ENCODE measurements around the gene PKM.
A peak's percentile ranks its signal among the peaks of the same experiment; 100 is the strongest.
"Not testable (repeated sequence)": the region's sequence is repeated elsewhere in the genome, so short reads cannot be mapped to it uniquely, and the experiment has no call there.

PKM gene

GRCh38 chr15:72179950-72180581 lies 50.9 kb downstream of the PKM start:
- peaks cover 5% of the 10 kb centered on the region for H3K4me1 Mint-ChIP-seq
- H3K36me3 Mint-ChIP-seq = no peaks in the 10 kb centered on the region
- ATAC-seq = peak; percentile 11
- DNase-seq (ENCODE audit: low spot score in 2 of 2) = no peak
- H3K9me3 Mint-ChIP-seq = no peaks in the 10 kb centered on the region
- no peak overlapping the region for H3K27ac Mint-ChIP-seq
- H3K4me3 Mint-ChIP-seq = no peak overlapping the region

GRCh38 chr15:72178976-72179585 lies 51.9 kb downstream of the PKM start:
- H3K9me3 Mint-ChIP-seq = no peaks in the 10 kb centered on the region
- no peak for ATAC-seq

GRCh38 chr15:72176743-72177142 lies 54.2 kb downstream of the PKM start:
- no peak overlapping the region for H3K27ac Mint-ChIP-seq
- H3K9me3 Mint-ChIP-seq = no peaks in the 10 kb centered on the region
- peaks cover 7% of the 10 kb centered on the region for H3K4me1 Mint-ChIP-seq
- no peak for ATAC-seq
- H3K36me3 Mint-ChIP-seq = no peaks in the 10 kb centered on the region
- H3K4me3 Mint-ChIP-seq = no peak overlapping the region
- no peak for DNase-seq (ENCODE audit: low spot score in 2 of 2)

More at GRCh38 chr15:72178976-72179585, 51.9 kb downstream of the PKM start:
- DNase-seq (ENCODE audit: low spot score in 2 of 2) = no peak
- H3K4me1 Mint-ChIP-seq = peaks cover 7% of the 10 kb centered on the region
- H3K27ac Mint-ChIP-seq = no peak overlapping the region
- no peak overlapping the region for H3K4me3 Mint-ChIP-seq
- H3K36me3 Mint-ChIP-seq = no peaks in the 10 kb centered on the region

GRCh38 chr15:72176159-72176558 lies 54.8 kb downstream of the PKM start:
- H3K4me1 Mint-ChIP-seq = peaks cover 7% of the 10 kb centered on the region
- ATAC-seq (peak; percentile 20), DNase-seq (ENCODE audit: low spot score in 2 of 2) (no peak)
- H3K4me3 Mint-ChIP-seq = no peak overlapping the region
- H3K36me3 Mint-ChIP-seq = no peaks in the 10 kb centered on the region
- H3K9me3 Mint-ChIP-seq = no peaks in the 10 kb centered on the region
- no peak overlapping the region for H3K27ac Mint-ChIP-seq

GRCh38 chr15:72175186-72176044 lies 55.6 kb downstream of the PKM start:
- no peak for DNase-seq (ENCODE audit: low spot score in 2 of 2)
- no peak for ATAC-seq
- peak overlapping the region; percentile 32 for H3K27ac Mint-ChIP-seq
- no peak overlapping the region for H3K4me3 Mint-ChIP-seq
- peaks cover 7% of the 10 kb centered on the region for H3K4me1 Mint-ChIP-seq
- no peaks in the 10 kb centered on the region for H3K36me3 Mint-ChIP-seq
- no peaks in the 10 kb centered on the region for H3K9me3 Mint-ChIP-seq

- Mint-ChIP-seq H3K9me3 (no peaks in the 10 kb centered on the region), H3K36me3 (no peaks in the 10 kb centered on the region), H3K27ac (no peak overlapping the region)
Measured at GRCh38 chr15:72174551-72175165, 56.3 kb downstream of the PKM start.

GRCh38 chr15:72173864-72174550 lies 57.0 kb downstream of the PKM start:
- ATAC-seq = no peak
- no peaks in the 10 kb centered on the region for H3K9me3 Mint-ChIP-seq
- DNase-seq (ENCODE audit: low spot score in 2 of 2) = no peak
- no peak overlapping the region for H3K4me3 Mint-ChIP-seq
- H3K27ac Mint-ChIP-seq = no peak overlapping the region
- H3K36me3 Mint-ChIP-seq = no peaks in the 10 kb centered on the region
- H3K4me1 Mint-ChIP-seq = peaks cover 7% of the 10 kb centered on the region

More at GRCh38 chr15:72174551-72175165, 56.3 kb downstream of the PKM start:
- Mint-ChIP-seq H3K4me1 (peaks cover 7% of the 10 kb centered on the region), H3K4me3 (no peak overlapping the region)
- ATAC-seq (peak; percentile 22), DNase-seq (ENCODE audit: low spot score in 2 of 2) (no peak)

- ATAC-seq (no peak), DNase-seq (ENCODE audit: low spot score in 2 of 2) (no peak)
- Mint-ChIP-seq H3K4me1 (peaks cover 7% of the 10 kb centered on the region), H3K9me3 (no peaks in the 10 kb centered on the region), H3K27ac (no peak overlapping the region), H3K36me3 (no peaks in the 10 kb centered on the region), H3K4me3 (no peak overlapping the region)
Measured at GRCh38 chr15:72173401-72173800, 57.6 kb downstream of the PKM start.

- no peak for ATAC-seq
- no peaks in the 10 kb centered on the region for H3K36me3 Mint-ChIP-seq
- H3K4me3 Mint-ChIP-seq = no peak overlapping the region
- H3K4me1 Mint-ChIP-seq = peaks cover 12% of the 10 kb centered on the region
- DNase-seq (ENCODE audit: low spot score in 2 of 2) = no peak
- H3K9me3 Mint-ChIP-seq = no peaks in the 10 kb centered on the region
- no peak overlapping the region for H3K27ac Mint-ChIP-seq
Measured at GRCh38 chr15:72172796-72173195, 58.2 kb downstream of the PKM start.

GRCh38 chr15:72171978-72172377 lies 59.0 kb downstream of the PKM start:
- not testable (repeated sequence) for H3K36me3 Mint-ChIP-seq; H3K4me3 Mint-ChIP-seq; ATAC-seq; H3K9me3 Mint-ChIP-seq; DNase-seq (ENCODE audit: low spot score in 2 of 2); H3K27ac Mint-ChIP-seq
- H3K4me1 Mint-ChIP-seq = peaks cover 13% of the 10 kb centered on the region

GRCh38 chr15:72170691-72171090 lies 60.3 kb downstream of the PKM start:
- peaks cover 13% of the 10 kb centered on the region for H3K4me1 Mint-ChIP-seq
- DNase-seq (ENCODE audit: low spot score in 2 of 2) = no peak
- H3K36me3 Mint-ChIP-seq = no peaks in the 10 kb centered on the region
- H3K27ac Mint-ChIP-seq = no peak overlapping the region
- ATAC-seq = no peak
- H3K4me3 Mint-ChIP-seq = no peak overlapping the region
- H3K9me3 Mint-ChIP-seq = no peaks in the 10 kb centered on the region

GRCh38 chr15:72169921-72170611 lies 60.9 kb downstream of the PKM start:
- Mint-ChIP-seq H3K4me1 (peaks cover 8% of the 10 kb centered on the region), H3K27ac (no peak overlapping the region), H3K4me3 (no peak overlapping the region), H3K9me3 (no peaks in the 10 kb centered on the region), H3K36me3 (no peaks in the 10 kb centered on the region)
- ATAC-seq (no peak), DNase-seq (ENCODE audit: low spot score in 2 of 2) (no peak)

GRCh38 chr15:72169236-72169920 lies 61.6 kb downstream of the PKM start:
- Mint-ChIP-seq H3K4me3 (no peak overlapping the region), H3K9me3 (no peaks in the 10 kb centered on the region), H3K4me1 (peaks cover 6% of the 10 kb centered on the region), H3K27ac (peak overlapping the region; percentile 50), H3K36me3 (no peaks in the 10 kb centered on the region)
- DNase-seq (ENCODE audit: low spot score in 2 of 2) (no peak), ATAC-seq (no peak)

GRCh38 chr15:72168808-72169190 lies 62.2 kb downstream of the PKM start:
- Mint-ChIP-seq H3K4me3 (no peak overlapping the region), H3K9me3 (no peaks in the 10 kb centered on the region), H3K4me1 (peaks cover 6% of the 10 kb centered on the region), H3K36me3 (no peaks in the 10 kb centered on the region), H3K27ac (peak overlapping the region; percentile 50)
- ATAC-seq (no peak), DNase-seq (ENCODE audit: low spot score in 2 of 2) (no peak)

Data from stimulated activated effector memory CD8-positive, alpha-beta T cell treated with anti-CD3 and anti-CD28 coated beads, Interleukin-12 subunit alpha, Interleukin-12 subunit beta, amount 100 ng/mL, for 72 hours (primary cell).